Liver (tissue), 9 donors: ENCODE results near the gene HARBI1. TPM values are rescaled to one million over a fixed set of nuclear protein-coding genes. Genes with fewer than 3 reads are reported as not detected.

Experiments
- DNase-seq: peaks from one replicate; pipeline ENCODE4 v3.0.0-alpha.2; 2017; ENCODE audit warnings: low spot score
- H3K27ac ChIP-seq, 2 donors: one replicate each; pipeline ENCODE4 v1.7.0; 2013; ENCODE audit warnings: inconsistent platforms in 2 of 2, low read length in 2 of 2, control low read depth in 1 of 2, low read depth in 1 of 2, mild to moderate bottlenecking in 1 of 2
- H3K27me3 ChIP-seq, 4 donors: one replicate each; pipeline versions ENCODE4 v1.6.1 to v1.7.0; 2013; ENCODE audit warnings: low read length in 3 of 4, inconsistent platforms in 1 of 4, mild to moderate bottlenecking in 1 of 4, moderate library complexity in 1 of 4; ENCODE audit not compliant: control insufficient read depth in 4 of 4, insufficient read depth in 4 of 4
- H3K36me3 ChIP-seq, 4 donors: one replicate each; pipeline versions ENCODE4 v1.6.1 to v1.7.0; 2013; ENCODE audit warnings: low read length in 3 of 4, mild to moderate bottlenecking in 3 of 4, low read depth in 1 of 4, moderate library complexity in 1 of 4; ENCODE audit not compliant: control insufficient read depth in 4 of 4, insufficient read depth in 3 of 4
- H3K4me1 ChIP-seq, 4 donors: one replicate each; pipeline versions ENCODE4 v1.6.1 to v1.7.0; 2013; ENCODE audit warnings: low read length in 3 of 4, mild to moderate bottlenecking in 3 of 4, moderate library complexity in 1 of 4; ENCODE audit not compliant: control insufficient read depth in 4 of 4, insufficient read depth in 4 of 4
- H3K4me3 ChIP-seq, 3 donors: one replicate each; pipeline versions ENCODE4 v1.6.1 to v1.7.0; 2013; ENCODE audit warnings: low read length in 3 of 3, control low read depth in 1 of 3, low read depth in 1 of 3, mild to moderate bottlenecking in 1 of 3
- H3K9ac ChIP-seq, 2 donors: one replicate each; pipeline ENCODE4 v1.7.0; 2013; ENCODE audit warnings: low read length in 2 of 2, mild to moderate bottlenecking in 2 of 2, moderate library complexity in 2 of 2, control low read depth in 1 of 2, low read depth in 1 of 2
- H3K9me3 ChIP-seq, 4 donors: one replicate each; pipeline versions ENCODE4 v1.6.1 to v1.7.0; 2013; ENCODE audit warnings: low read length in 3 of 4; ENCODE audit not compliant: control insufficient read depth in 4 of 4
- EGR1 ChIP-seq, 2 donors: IDR thresholded peaks; 2 replicates each; pipeline ENCODE4 v1.6.1; 2016 to 2018; ENCODE audit warnings: antibody characterized with exemption in 2 of 2, low read depth in 2 of 2
- FOXA1 ChIP-seq: IDR thresholded peaks from 2 replicates; pipeline ENCODE4 v1.6.1; 2016; ENCODE audit warnings: antibody characterized with exemption
- FOXA2 ChIP-seq: IDR thresholded peaks from 2 replicates; pipeline ENCODE4 v1.6.1; 2016; ENCODE audit warnings: antibody characterized with exemption
- GABPA ChIP-seq, 2 donors: IDR thresholded peaks in 1 of 2; conservative IDR thresholded peaks in 1 of 2; 2 replicates each; pipeline ENCODE4 v1.6.1; 2016; ENCODE audit warnings: antibody characterized with exemption in 2 of 2, mild to moderate bottlenecking in 1 of 2, moderate library complexity in 1 of 2
- HNF4A ChIP-seq, 2 donors: conservative IDR thresholded peaks; 2 replicates each; pipeline ENCODE4 v1.6.1; 2016; ENCODE audit warnings: antibody characterized with exemption in 2 of 2, mild to moderate bottlenecking in 2 of 2
- HNF4G ChIP-seq: IDR thresholded peaks from 2 replicates; pipeline ENCODE4 v1.6.1; 2016; ENCODE audit warnings: antibody characterized with exemption
- JUND ChIP-seq, 2 donors: IDR thresholded peaks; 2 replicates each; pipeline ENCODE4 v1.6.1; 2016; ENCODE audit warnings: antibody characterized with exemption in 2 of 2
- RAD21 ChIP-seq, 2 donors: IDR thresholded peaks; 2 replicates each; pipeline ENCODE4 v1.6.1; 2016; ENCODE audit warnings: antibody characterized with exemption in 2 of 2, mild to moderate bottlenecking in 2 of 2
- SP1 ChIP-seq: IDR thresholded peaks from 2 replicates; pipeline ENCODE4 v1.6.1; 2018; ENCODE audit warnings: antibody characterized with exemption, mild to moderate bottlenecking
- TAF1 ChIP-seq: conservative IDR thresholded peaks from 2 replicates; pipeline ENCODE4 v1.6.1; 2016; ENCODE audit warnings: antibody characterized with exemption, mild to moderate bottlenecking
- YY1 ChIP-seq: IDR thresholded peaks from 2 replicates; pipeline ENCODE4 v1.6.1; 2016; ENCODE audit warnings: antibody characterized with exemption, mild to moderate bottlenecking
- WGBS: extraction: QIAGEN DNeasy Blood & Tissue Kit; methylation state at CpG from one replicate; pipeline ENCODE4 v1.1.7; 2013; 5-methylcytosine and 5-hydroxymethylcytosine counted together
- polyA plus RNA-seq, 2 donors: library from polyadenylated mRNA; stranded (reverse) in 1 of 2; unstranded in 1 of 2; fragments of 200-250 nt in 1 of 2; fragments of >200 nt in 1 of 2; fragmentation: Nextera tagmentation in 1 of 2; extraction: Ambion mirVana in 1 of 2; gene quantifications; one replicate each; pipeline versions ENCODE4 v1.2.1 to v1.2.3, GENCODE V29; 2013 to 2015
- total RNA-seq, 2 donors: library from RNA; depleted of rRNA; stranded (reverse); fragments of >200 nt; gene quantifications; one replicate each; pipeline ENCODE4 v1.2.3, GENCODE V29; 2014
- TF ChIP-seq, protein P1 (sequence below): fragments of 150-350 bp; IDR thresholded peaks from 2 replicates; pipeline ENCODE4 v1.5.1; 2017; ENCODE audit warnings: improper control_type of control experiment, low read depth, low read length; ENCODE audit not compliant: missing input control
- TF ChIP-seq, protein P2 (sequence below): IDR thresholded peaks from 2 replicates; pipeline ENCODE4 v1.6.1; 2016; ENCODE audit warnings: antibody characterized with exemption
- TF ChIP-seq, protein P3 (sequence below): IDR thresholded peaks from 2 replicates; pipeline ENCODE4 v1.6.1; 2016; ENCODE audit warnings: antibody characterized with exemption
- TF ChIP-seq, protein P4 (sequence below): IDR thresholded peaks from 2 replicates; pipeline ENCODE4 v1.6.1; 2016; ENCODE audit warnings: antibody characterized with exemption
- TF ChIP-seq, protein P5 (sequence below): IDR thresholded peaks from 2 replicates; pipeline ENCODE4 v1.6.1; 2016; ENCODE audit warnings: antibody characterized with exemption, mild to moderate bottlenecking
- donor health status: healthy.
- donor health status: healthy.
- donor health status: healthy.
- donor health status: healthy.
- donor health status: healthy.

Gene HARBI1
- total and polyA plus RNA-seq, 4 donors = 2.5 to 5.9 (median 3.3) TPM

DNA sequence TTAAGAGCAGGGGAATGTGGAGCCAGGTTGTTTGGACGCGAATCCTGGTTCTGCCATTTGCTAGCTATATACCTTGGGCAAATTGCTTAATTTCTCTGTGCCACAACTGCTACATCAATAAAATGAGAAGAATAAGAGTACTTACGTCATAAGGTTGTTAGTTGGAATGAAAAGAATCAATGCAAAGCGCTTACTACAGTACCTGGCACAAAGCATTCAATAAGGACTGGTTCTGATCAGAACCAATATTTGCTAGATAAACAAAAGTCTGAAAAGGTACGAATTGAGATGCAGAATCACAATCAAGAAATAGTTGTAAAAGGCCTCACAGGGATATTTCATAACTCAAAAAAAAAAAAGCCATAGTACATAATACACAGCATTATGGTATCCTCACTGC, 34.4 kb downstream of the HARBI1 start:
- Histone ChIP-seq H3K9ac (no peak overlapping the region), H3K4me1 (peaks cover 0 to 3% (median 2%) of the 10 kb centered on the region in 4 donors), H3K4me3 (no peak overlapping the region), H3K9me3 (no peaks in the 10 kb centered on the region), H3K27me3 (no peaks in the 10 kb centered on the region), H3K27ac (no peak overlapping the region), H3K36me3 (no peaks in the 10 kb centered on the region)
- TF ChIP-seq, protein P1, sequence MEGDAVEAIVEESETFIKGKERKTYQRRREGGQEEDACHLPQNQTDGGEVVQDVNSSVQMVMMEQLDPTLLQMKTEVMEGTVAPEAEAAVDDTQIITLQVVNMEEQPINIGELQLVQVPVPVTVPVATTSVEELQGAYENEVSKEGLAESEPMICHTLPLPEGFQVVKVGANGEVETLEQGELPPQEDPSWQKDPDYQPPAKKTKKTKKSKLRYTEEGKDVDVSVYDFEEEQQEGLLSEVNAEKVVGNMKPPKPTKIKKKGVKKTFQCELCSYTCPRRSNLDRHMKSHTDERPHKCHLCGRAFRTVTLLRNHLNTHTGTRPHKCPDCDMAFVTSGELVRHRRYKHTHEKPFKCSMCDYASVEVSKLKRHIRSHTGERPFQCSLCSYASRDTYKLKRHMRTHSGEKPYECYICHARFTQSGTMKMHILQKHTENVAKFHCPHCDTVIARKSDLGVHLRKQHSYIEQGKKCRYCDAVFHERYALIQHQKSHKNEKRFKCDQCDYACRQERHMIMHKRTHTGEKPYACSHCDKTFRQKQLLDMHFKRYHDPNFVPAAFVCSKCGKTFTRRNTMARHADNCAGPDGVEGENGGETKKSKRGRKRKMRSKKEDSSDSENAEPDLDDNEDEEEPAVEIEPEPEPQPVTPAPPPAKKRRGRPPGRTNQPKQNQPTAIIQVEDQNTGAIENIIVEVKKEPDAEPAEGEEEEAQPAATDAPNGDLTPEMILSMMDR = no peak
- WGBS = 45% methylated on average over 5 of the region's 5 CpGs
- DNase-seq = no peak

DNA sequence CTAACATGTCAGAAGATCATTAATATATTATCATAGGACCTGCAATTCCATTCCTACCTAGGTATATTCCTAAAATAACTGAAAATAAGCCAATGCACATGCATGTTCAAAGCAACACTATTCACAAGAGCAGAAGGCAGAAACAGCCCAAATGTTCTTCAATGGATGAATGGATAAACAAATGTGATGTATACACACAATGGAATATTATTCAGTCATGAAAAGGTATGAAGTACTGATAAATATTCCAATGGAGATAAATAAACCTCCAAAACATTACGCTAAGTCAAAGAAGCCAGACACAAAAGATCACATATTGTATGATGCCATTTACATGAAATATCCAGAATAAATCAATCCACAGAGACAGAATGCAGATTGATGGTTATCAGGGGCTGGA, 40.0 kb downstream of the HARBI1 start:
- TF ChIP-seq RAD21 (IDR thresholded peaks at IDR 0.05) = no peak
- TF ChIP-seq, protein P1 = no peak
- TF ChIP-seq FOXA2 = no peak
- TF ChIP-seq, protein P2, sequence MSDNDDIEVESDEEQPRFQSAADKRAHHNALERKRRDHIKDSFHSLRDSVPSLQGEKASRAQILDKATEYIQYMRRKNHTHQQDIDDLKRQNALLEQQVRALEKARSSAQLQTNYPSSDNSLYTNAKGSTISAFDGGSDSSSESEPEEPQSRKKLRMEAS = no peak
- no peak for TF ChIP-seq SP1
- TF ChIP-seq, protein P3, sequence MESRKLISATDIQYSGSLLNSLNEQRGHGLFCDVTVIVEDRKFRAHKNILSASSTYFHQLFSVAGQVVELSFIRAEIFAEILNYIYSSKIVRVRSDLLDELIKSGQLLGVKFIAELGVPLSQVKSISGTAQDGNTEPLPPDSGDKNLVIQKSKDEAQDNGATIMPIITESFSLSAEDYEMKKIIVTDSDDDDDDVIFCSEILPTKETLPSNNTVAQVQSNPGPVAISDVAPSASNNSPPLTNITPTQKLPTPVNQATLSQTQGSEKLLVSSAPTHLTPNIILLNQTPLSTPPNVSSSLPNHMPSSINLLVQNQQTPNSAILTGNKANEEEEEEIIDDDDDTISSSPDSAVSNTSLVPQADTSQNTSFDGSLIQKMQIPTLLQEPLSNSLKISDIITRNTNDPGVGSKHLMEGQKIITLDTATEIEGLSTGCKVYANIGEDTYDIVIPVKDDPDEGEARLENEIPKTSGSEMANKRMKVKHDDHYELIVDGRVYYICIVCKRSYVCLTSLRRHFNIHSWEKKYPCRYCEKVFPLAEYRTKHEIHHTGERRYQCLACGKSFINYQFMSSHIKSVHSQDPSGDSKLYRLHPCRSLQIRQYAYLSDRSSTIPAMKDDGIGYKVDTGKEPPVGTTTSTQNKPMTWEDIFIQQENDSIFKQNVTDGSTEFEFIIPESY = no peak
- no peak for TF ChIP-seq HNF4A (conservative IDR thresholded peaks at IDR 0.05)
- no peak for TF ChIP-seq FOXA1
- TF ChIP-seq TAF1 = no peak
- TF ChIP-seq JUND (IDR thresholded peaks at IDR 0.05) = no peak
- TF ChIP-seq YY1 = no peak
- TF ChIP-seq GABPA (IDR thresholded peaks at IDR 0.05 in 1 of 2, conservative IDR thresholded peaks at IDR 0.05 in 1 of 2) = no peak
- H3K4me1 ChIP-seq = no peaks in the 10 kb centered on the region
- H3K4me3 ChIP-seq = no peak overlapping the region
- H3K27ac ChIP-seq = no peak overlapping the region
- no peak overlapping the region for H3K9ac ChIP-seq
- no peaks in the 10 kb centered on the region for H3K9me3 ChIP-seq
- H3K27me3 ChIP-seq = no peaks in the 10 kb centered on the region
- no peak for DNase-seq
- 97% methylated on average over 1 of the region's 1 CpG for WGBS
- no peaks in the 10 kb centered on the region for H3K36me3 ChIP-seq

DNA sequence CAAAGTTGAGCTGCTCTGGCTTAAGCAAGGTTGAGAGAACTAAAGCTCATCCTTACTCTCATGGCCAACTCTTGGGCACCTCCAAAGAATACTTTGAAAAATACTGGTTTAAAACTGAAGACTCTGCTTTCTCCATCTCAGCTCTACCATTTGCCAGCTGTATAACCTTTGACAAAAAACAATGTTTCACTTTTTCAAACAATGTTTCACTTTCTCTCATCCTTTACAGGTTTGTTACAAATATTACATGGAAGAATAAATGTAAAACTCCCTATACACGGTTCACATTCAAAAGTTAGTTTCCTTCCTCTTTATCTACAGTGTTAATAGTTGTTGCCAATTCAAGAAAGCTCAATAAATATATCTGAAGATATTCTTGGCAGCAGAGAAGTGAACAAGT, 42.4 kb downstream of the HARBI1 start:
- no peaks in the 10 kb centered on the region for H3K9me3 ChIP-seq
- no peak for DNase-seq
- no peaks in the 10 kb centered on the region for H3K36me3 ChIP-seq
- H3K27ac ChIP-seq = no peak overlapping the region
- no peak overlapping the region for H3K4me3 ChIP-seq
- no peaks in the 10 kb centered on the region for H3K4me1 ChIP-seq
- H3K9ac ChIP-seq = no peak overlapping the region
- WGBS = 61% methylated on average over 1 of the region's 1 CpG
- no peaks in the 10 kb centered on the region for H3K27me3 ChIP-seq
- TF ChIP-seq FOXA2 (no peak), EGR1 (IDR thresholded peaks at IDR 0.05; ENCODE audit: low read depth in 2 of 2) (no peak), RAD21 (IDR thresholded peaks at IDR 0.05) (no peak), HNF4G (no peak), HNF4A (conservative IDR thresholded peaks at IDR 0.05) (no peak), YY1 (no peak)
- TF ChIP-seq, protein P4, sequence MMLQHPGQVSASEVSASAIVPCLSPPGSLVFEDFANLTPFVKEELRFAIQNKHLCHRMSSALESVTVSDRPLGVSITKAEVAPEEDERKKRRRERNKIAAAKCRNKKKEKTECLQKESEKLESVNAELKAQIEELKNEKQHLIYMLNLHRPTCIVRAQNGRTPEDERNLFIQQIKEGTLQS = no peak
- TF ChIP-seq, protein P3 = no peak
- TF ChIP-seq, protein P5, sequence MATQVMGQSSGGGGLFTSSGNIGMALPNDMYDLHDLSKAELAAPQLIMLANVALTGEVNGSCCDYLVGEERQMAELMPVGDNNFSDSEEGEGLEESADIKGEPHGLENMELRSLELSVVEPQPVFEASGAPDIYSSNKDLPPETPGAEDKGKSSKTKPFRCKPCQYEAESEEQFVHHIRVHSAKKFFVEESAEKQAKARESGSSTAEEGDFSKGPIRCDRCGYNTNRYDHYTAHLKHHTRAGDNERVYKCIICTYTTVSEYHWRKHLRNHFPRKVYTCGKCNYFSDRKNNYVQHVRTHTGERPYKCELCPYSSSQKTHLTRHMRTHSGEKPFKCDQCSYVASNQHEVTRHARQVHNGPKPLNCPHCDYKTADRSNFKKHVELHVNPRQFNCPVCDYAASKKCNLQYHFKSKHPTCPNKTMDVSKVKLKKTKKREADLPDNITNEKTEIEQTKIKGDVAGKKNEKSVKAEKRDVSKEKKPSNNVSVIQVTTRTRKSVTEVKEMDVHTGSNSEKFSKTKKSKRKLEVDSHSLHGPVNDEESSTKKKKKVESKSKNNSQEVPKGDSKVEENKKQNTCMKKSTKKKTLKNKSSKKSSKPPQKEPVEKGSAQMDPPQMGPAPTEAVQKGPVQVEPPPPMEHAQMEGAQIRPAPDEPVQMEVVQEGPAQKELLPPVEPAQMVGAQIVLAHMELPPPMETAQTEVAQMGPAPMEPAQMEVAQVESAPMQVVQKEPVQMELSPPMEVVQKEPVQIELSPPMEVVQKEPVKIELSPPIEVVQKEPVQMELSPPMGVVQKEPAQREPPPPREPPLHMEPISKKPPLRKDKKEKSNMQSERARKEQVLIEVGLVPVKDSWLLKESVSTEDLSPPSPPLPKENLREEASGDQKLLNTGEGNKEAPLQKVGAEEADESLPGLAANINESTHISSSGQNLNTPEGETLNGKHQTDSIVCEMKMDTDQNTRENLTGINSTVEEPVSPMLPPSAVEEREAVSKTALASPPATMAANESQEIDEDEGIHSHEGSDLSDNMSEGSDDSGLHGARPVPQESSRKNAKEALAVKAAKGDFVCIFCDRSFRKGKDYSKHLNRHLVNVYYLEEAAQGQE = no peak
